ENCODE results near the gene FGGY.

DNA sequence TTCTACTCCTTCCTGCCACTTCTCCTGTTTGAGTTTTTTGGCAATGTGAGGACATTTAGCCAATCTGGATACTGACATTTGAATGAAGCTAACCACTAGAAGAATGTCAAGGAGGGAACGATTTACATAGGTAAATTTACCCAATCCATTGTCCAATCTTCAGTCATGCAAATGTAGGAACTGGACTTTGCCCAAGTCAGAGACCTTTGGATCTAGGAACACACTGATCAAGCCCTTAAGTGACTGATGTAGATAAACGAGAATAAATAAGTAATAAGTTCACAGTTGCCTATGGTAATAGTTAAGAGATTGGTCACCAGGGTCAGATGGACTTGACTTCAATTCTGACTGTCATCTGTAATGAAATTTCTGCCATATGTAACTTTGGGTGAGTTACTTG lies 177.6 kb downstream of the FGGY start:
- TF ChIP-seq, protein P1, sequence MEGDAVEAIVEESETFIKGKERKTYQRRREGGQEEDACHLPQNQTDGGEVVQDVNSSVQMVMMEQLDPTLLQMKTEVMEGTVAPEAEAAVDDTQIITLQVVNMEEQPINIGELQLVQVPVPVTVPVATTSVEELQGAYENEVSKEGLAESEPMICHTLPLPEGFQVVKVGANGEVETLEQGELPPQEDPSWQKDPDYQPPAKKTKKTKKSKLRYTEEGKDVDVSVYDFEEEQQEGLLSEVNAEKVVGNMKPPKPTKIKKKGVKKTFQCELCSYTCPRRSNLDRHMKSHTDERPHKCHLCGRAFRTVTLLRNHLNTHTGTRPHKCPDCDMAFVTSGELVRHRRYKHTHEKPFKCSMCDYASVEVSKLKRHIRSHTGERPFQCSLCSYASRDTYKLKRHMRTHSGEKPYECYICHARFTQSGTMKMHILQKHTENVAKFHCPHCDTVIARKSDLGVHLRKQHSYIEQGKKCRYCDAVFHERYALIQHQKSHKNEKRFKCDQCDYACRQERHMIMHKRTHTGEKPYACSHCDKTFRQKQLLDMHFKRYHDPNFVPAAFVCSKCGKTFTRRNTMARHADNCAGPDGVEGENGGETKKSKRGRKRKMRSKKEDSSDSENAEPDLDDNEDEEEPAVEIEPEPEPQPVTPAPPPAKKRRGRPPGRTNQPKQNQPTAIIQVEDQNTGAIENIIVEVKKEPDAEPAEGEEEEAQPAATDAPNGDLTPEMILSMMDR (IDR thresholded peaks at IDR 0.05; ENCODE audit: insufficient read depth, low read length, poor library complexity, severe bottlenecking): no peak
- no peak for TF ChIP-seq EZH2phosphoT487 (conservative IDR thresholded peaks at IDR 0.05; ENCODE audit: low read length)
